GM19035 (cell line): ENCODE measurements around the gene MTAP.

ENCODE experiments used
- ATAC-seq: cut with Tn5 transposase; IDR thresholded peaks from one replicate; pipeline ENCODE4 v1.9.1; 2021; ENCODE audit not compliant: unreplicated experiment

MTAP gene

DNA sequence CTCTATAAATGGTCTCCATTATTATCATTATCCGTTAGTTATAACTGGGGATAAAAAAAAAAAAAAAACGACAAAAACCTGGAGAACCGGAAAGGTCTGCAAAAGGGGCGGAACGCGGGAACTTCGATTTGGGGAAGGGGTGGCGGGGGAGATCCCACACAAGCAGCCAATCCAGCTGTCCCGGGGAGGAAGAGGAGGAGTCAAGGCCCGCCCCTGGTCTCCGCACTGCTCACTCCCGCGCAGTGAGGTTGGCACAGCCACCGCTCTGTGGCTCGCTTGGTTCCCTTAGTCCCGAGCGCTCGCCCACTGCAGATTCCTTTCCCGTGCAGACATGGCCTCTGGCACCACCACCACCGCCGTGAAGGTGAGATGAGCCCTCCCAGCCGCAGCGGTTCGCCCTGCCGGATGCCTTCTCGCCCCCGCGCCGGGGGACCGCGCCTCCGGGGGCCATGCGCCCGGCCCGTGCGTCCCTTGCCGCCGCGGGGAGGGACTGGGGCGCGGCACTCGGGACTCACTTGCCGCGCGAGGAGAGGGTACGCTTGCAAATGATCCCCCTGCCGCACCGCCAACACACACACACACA is at the start of gene MTAP:
Gene MTAP, plus strand, starts transcription at position 219 of the 583 bp plus-strand sequence. Its CDS starts 113 bp downstream, at position 332.
- peak; percentile 92 for ATAC-seq

DNA sequence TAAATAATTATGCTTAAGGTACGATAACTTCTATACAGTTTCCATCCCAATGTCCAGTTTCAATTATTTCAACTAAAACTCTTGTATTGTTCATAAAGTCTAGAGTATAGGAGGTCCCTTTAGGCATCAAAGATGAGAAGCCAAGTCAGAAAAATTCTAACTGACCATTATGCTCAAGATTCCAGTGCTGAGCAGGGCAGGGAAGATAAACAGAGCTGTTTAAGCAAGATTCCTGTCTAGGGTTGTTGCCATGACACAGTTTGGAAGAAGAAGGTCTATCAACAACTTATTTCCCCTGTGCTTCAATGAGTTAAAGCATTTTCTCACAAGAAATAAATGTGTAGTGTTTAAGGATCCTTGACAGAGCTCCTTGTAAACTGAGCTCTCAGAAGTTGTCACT is 48.9 kb upstream of the MTAP start:
- no peak for ATAC-seq

DNA sequence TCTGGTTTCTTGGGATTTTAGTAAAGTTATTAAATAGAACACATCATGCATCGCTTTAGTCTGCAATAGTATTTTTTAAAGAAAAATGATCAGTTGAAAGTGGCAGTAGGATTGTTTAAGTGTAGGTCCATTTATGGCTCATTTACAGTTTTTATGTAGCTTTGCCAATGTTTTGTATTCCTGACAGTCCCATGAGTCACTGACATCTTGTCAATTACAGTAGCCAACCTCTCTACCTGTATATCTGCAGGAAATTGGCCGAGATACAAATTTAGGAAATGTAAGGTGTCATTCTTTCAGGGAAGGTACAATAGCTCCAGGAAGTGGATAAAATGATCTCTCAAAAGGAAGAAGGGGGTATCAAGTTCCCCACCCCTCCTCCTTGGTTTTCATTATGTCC is 47.7 kb upstream of the MTAP start:
- ATAC-seq = no peak

DNA sequence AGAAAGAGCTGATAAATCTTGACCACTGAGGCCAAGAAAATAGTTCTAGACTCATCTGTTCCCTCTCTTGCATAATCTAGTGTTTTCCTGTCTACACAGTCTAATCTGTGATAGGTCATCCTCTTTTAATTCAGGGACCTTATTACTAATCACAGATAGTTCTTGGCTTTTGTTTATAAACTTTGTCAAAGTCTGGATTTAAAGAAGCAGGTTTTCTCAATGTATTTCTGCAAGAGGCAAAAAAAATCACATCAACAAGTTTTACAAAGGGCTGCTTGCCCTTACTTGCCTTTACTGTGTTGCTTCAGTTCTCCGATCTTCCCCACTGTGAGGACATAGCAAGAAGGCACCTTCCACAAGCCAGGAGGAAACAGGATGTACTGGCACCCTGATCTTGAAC is 43.9 kb upstream of the MTAP start:
- no peak for ATAC-seq

DNA sequence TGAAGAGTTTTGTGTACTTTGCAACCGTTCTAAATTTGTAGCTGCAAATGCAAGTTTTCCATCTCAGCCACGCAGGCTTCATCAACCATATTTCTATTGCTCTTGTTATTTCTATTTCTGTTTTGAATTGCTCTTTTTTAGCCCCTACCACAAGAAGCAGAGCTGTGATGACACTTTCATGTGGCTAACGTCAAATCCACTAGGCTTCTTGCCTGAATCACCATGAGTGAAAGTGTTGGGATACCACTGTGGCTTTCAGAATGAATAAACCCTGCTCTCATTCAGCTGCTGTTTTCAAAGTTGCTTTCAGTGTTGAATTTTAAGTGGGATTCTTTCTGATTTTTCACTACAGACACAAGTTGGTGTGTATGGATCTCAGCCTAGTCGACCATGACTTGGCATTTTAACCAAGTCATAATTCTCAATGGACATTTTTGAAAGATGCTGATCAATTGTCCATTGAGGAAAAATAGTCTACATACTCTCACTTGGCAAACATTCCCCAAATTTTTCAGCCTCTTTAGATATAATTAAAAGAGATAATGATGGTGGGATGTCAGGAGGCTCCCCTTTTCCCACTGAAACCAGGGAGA is 41.0 kb upstream of the MTAP start:
- peak; percentile 73 for ATAC-seq

DNA sequence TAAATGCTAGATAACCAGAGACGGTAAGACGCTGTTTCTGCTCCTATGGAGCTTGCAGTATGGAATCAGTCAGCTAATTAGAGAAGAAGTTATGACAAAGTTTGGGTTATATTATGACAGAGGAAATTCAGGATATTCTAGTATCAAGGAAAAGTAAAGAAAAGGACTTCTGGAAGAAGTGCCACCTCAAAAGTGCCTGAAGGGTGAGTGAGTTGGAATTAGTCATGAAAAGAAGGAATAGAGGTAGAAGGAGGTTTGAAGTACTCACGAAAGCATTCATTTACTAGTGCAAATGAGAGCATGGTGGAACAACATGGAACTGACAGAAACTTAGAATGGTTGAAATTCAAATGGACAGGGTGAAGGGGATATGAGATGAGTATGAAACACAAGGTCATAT is 40.4 kb upstream of the MTAP start:
- ATAC-seq = no peak

DNA sequence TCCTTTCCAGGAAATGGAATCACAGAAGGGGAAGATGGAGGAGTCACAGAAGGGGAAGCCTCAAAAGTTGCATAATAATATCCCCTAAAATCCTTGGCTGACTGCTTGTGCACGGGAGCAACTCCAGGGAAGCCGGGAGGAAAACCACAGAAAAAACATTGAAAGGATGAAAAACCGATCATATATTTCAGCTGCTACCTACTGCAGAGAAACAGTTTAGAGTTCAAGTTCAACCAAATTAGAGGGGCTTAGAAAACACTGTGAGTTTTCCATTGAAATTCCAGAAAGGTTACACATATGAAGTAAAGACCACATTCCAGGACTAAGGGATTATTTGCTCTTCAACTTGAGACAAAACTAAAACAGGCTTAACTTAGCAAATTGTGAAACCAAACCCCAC is 37.6 kb upstream of the MTAP start:
- ATAC-seq = no peak

DNA sequence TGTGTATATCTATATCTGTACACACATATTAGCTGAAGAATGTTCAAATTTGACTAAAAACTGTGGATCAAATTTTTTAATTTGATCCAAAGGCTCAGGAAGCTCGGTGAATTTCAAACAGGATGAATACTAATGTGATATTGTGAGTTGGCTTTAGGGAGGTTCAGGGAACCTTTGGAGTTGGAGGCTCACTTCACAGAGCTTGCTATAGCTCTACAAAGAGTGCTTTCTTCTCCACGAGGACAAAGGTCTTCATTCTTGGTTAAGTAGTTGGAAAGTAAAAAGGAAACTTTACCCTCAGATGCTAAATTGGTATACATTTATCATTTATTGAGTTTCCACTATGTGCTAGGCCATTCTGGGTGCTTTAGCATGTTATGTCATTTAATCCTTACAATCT is 36.3 kb upstream of the MTAP start:
- no peak for ATAC-seq

DNA sequence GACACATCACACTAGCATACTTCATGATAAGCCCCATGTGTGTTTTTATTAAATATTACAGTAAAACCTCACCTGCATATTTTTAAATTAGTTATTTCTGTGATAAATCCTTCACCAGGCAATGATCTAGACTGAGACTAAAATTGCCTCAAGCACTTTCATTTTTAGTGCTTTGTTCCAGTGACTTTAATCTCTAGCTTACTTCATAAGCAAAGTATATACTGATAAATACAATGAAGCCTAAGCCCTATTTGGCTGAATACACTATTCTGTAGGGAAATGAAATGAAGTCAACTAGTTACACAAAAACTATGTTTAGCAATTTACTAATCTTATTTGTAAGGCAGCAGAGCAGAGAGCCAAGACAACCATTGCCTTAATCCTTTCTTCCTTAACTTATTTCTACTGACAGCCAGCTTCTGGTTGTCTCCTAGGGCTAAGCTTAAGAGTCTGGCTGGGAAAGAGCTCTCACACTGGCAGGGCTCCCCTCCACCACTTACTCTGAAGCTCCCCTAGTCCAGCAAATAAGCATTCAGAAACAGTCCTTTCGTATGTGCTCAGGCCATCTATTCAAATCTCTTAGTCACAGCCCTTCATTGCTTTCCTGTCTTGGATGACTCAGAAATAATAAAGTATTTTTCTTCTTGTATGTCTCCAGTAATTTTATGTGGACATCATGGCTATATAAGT is 31.4 kb upstream of the MTAP start:
- ATAC-seq = no peak

DNA sequence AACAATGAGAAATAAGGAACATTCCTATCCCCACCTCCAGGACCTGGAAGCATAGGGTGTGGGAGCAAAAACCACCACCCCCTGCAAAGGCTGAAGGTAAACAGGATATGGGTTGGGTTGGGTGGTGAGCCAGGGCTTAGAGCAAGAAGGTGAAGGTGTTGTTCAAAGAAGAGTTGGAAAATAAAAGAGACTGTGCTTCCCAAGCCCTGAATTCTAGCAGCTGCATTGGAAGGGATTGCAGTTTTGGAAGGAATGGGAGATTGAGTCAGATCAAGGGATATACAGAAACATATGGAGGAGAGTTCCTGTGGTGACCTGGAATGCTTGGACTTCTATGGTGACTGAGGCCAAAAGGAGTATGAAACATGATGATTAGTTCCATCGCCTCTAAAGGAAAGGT is 24.7 kb upstream of the MTAP start:
- ATAC-seq = no peak

DNA sequence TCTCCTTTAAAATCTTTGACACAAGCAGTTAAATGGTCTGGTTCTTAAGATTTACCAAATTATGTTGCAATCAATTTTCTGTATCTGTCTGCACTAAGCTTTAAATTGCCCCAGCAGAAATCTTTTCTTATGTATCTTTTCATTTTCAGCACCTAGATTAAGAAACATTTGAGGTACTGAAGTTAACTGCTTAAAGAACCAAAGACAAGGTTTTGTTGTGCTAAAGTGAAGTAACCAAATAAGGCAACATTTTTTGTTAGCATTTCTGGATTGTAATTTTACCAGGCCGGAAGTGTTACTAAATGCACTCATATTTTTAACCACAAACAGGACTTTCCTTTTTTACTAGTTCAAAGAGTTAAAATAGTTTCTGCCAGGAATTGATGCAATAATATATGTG is 24.1 kb upstream of the MTAP start:
- ATAC-seq = no peak

DNA sequence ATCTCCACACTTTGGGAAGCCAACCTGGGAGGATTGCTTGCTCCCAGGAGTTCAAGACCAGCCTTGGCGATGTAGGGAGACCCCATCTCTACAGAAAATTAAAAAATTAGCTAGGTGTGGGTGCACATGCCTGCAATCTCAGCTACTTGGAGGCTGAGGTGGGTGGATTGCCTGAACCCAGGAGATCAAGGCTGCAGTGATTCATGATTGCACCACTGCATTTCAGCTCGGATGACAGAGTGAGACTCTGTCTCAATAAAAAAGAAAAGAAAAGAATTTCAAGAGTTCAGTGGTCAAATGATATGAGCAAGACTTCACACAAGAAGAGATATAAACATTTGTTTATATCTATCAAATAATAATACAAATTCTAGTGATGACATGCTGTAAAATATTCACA is 23.0 kb upstream of the MTAP start:
- no peak for ATAC-seq

DNA sequence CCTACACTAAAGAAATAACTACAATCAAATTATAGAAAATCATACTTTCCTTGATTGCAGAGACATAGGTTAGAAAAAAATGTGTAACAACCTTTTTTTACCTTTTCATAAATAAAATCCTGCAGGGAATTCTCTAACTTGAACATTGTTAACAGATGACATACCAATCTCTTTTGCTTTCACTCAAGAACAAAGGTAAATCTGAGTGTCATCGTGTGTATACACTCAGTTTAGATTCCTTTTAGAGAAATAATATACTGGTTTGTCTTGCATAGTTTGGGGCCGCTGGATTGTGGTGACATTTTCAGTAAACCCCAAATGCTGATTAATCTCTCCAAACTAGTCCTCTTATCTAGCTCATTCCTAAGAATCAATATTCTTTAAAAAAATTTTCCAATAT is 20.8 kb upstream of the MTAP start:
- no peak for ATAC-seq

DNA sequence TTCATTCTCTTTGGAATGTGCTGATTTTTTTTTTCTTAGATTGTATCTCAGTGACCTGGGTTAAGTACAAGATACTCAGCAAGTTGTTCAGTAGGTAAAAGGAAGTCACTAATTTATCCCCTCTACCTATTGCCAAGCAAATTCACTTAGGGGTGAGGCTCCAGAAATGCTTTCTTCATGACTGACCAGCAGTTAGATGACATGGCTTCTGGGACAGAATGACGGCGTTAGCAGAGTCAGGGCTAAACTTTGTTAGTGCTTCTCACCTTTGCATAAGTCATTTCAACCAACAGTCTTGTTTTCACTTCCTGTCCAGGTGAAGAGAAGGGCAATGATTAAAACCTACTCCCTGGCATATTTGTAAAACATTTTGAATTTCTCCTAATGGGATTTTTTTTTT is 20.2 kb upstream of the MTAP start:
- no peak for ATAC-seq

DNA sequence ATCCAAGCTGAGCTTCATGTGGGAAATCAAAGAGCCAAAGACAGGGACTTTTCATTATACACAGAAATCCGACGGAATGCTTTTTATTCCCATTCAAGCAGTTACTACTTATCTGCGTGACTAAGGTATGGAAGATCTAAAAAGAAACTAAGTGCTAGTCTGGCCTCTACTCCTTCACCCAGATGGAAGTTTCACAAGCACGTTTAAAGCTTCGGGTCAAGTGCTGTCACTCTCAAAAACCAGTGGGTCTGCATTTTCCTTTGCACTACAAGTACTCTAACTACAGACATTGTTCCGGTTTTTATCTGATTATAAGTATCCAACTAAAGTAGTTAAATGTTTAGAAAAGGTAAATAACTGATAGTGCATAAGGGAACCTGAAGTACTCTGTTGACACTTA is 13.7 kb upstream of the MTAP start:
- no peak for ATAC-seq

DNA sequence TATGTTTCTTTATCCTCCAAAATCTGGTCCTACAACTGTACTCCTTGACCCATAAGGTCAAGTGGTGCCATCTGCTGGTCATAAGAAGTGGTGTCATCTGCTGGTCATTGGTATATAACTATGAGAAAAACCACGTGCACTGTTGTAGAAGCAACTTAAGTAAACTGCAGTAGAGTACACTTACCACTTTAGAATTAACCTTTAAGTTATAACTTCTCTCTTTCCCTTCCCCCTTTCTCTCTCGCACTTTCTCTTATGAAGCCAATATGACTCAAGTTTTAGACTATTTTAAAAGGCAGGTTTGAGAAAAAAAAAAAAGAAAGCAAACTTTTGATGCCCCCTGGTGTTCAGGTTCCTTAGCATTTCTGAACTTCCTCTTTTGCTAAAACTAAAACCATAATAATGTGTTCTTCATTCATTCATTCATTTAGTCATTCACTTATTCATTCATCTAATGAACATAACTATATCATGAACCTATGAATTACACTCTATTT is 12.8 kb upstream of the MTAP start:
- ATAC-seq = peak; percentile 99

DNA sequence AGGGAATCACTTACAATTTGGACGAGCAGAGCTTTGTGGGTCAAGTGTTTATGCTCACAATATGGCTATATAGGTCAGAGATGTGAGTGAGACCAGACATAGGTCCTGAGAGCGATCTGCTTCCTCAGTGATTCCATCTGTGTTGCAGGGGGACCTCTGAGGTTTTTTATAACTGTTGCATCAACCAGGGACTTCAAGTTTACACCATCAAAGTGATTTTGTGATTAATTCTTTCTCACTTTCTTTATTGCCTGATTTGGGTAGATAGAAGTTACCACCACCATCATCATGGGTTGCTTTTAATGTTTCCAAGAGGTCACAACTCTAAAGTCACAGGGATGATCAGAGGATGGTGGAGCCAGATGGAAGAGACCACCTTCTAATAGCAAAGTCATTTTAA is 7.0 kb upstream of the MTAP start:
- ATAC-seq = no peak

DNA sequence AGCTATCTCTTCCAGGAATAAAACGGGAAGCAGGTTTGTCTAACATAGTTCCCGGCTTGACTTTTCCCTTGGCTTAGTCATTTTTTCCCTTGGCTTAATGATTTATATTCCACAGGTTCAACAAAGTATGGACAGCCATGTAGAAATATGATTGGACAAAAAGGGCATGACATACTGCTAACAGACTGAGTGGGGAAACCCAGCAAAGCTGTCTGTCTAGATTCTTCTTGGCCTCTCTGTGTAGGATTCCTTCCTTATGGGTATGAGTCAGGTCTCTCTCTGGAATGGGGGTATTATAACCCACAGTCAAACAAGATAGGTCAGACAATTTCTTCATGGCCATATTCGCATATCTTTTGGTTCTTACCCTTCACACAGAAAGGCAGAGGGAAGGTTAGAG is 5.7 kb upstream of the MTAP start:
- no peak for ATAC-seq

DNA sequence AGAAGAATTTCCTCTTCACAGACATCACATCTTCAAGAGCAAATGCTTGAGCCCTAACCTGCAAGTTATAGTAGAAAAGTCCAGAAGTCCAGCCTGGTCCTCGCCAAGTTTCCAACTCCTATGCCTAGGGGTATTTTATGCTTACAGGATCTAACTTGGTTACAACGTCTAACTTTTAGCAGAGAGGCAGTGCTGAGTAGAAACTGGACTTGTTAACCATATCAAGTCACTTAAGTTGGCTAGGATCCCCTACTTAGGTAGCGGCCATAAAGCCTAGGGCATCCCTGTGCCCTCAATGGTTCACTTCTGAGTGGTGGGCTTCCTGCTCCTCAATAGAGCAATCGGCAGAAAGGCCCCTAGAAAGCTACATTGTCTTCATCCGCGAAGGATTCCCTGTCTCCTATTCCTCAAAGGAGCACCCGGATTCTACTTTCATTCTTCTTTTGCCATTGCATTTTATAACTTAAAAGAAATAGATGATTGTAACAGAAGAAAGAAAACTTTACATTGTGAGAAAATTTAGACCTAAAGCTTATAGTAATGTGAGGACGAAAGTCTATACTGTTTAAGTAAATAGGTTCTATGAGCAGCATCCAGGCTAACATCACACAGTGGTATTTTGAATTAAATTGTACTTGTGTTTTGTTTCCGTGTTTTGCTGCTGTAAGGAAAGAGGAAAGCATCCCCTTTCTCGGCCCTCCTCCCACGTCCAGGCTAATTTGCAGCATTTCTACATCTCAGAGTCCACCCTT is 1.3 kb upstream of the MTAP start:
- no peak for ATAC-seq

DNA sequence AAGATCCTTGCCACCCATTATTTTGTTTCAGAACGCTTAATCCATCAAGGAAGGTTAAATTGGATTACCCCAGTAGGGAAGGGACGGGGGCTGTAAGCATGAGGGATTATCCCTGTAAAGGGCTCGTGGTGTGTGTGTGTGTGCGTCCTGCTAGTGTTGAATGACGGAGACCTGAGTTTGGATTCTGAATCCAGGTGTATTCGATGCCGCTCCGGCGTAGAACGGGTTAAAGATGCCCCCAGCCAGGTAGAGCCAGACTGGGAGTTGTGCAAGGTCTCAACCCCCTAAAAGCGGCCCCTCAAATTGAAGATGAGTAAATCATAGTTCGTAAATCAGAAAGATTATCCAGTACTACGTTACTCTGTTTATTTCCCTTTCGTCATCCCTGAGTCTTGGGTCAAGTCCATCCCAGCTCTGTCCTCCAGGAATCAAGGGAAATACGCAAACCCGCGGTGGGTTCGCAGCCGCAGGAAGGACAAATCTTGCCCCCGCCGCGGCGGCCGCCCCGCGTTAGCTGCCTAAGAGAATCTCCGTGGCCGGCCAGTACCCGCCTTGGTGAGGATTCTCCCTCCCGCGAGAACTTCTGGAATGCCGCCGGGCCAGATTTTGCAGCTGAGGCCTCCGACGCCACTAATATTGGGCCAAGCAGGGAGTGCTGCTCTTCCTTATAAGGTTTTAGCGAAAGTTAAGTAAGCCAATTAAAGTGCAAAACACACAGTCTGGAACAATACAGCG is 586 bp upstream of the MTAP start:
- ATAC-seq = peak; percentile 15

DNA sequence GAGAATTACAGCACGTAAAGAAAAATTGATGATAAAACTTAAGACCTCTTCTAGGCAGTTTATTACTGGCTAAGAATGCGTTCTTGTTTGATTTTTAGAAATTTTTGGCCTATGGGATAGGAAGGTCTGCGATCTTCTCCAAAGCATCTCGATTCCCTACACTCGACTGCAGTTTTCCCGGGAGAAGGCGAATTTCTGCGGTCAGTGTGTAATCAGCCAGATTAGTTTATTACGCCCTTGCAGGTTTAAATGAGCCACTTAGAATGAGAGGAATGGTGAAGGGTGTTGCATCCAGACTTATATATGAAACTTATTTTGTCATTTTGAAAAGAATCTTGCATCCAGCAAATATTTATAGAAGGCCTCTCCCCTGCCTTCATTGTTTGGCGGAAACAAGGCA is 1.2 kb downstream of the MTAP start:
- ATAC-seq = no peak
